BLaER1 treated with 17β-estradiol and CSF1 and Interleukin-3, amounts not matched to agents 10 nM and 100 nM (cell line): ENCODE measurements around the gene SLC9A8.

ENCODE experiments used
- H3K27ac ChIP-seq, 11 experiments: shearing (Covaris generic); formaldehyde crosslinking; 2 replicates each; pipeline ENCODE4 v1.8.1; 2022
- H3K27me3 ChIP-seq, 11 experiments: shearing (Covaris generic); formaldehyde crosslinking; 2 replicates each; pipeline ENCODE4 v1.8.1; 2022
- H3K36me3 ChIP-seq, 11 experiments: shearing (Covaris generic); formaldehyde crosslinking; 2 replicates each; pipeline ENCODE4 v1.8.1; 2022
- H3K4me1 ChIP-seq, 10 experiments: shearing (Covaris generic); formaldehyde crosslinking; 2 replicates each; pipeline ENCODE4 v1.8.1; 2022
- H3K4me2 ChIP-seq, 11 experiments: shearing (Covaris generic); formaldehyde crosslinking; 2 replicates each; pipeline ENCODE4 v1.8.1; 2022
- H3K4me3 ChIP-seq, 10 experiments: shearing (Covaris generic); formaldehyde crosslinking; 2 replicates each; pipeline ENCODE4 v1.8.1; 2022
- H3K9ac ChIP-seq, 11 experiments: shearing (Covaris generic); formaldehyde crosslinking; 2 replicates each; pipeline ENCODE4 v1.8.1; 2022
- H3K9me3 ChIP-seq, 11 experiments: shearing (Covaris generic); formaldehyde crosslinking; replicated peaks in 1 of 11; 2 replicates each; pipeline ENCODE4 v1.8.1; 2022
- H4K20me1 ChIP-seq, 11 experiments: shearing (Covaris generic); formaldehyde crosslinking; 2 replicates each; pipeline ENCODE4 v1.8.1; 2022
- Cebpa-rat ChIP-seq, 11 experiments: shearing (Covaris generic); IDR thresholded peaks; 2 replicates each; pipeline ENCODE4 v1.8.1; 2022

The SLC9A8 gene

GRCh38 chr20:49785852-49786175, 26.8 kb upstream of the SLC9A8 start:
- H3K36me3 ChIP-seq = no peaks in the 10 kb centered on the region
- peak overlapping the region in 5 of 11 experiments; percentile 1 to 24 (median 6); a peak in 4 of 22 replicates for H3K27ac ChIP-seq
- H3K4me1 ChIP-seq = peaks cover 19 to 41% (median 31%) of the 10 kb centered on the region in 10 experiments
- H3K4me3 ChIP-seq = peak overlapping the region in 1 of 10 experiments; percentile 4; a peak in 1 of 20 replicates
- no peak for TF ChIP-seq Cebpa-rat (IDR thresholded peaks at IDR 0.05)
- 0 out of 22 replicates have a peak overlapping the region, but pooled peaks of 2 of the 11 experiments have one; percentile 3 to 10 for H3K9ac ChIP-seq
- peaks cover 0 to 44% (median 0%) of the 10 kb centered on the region in 11 experiments; a peak in 6 of 22 replicates for H3K27me3 ChIP-seq
- H3K4me2 ChIP-seq = peak overlapping the region; percentile 51 to 83 (median 71)
- H4K20me1 ChIP-seq = peaks cover 0 to 6% (median 0%) of the 10 kb centered on the region in 11 experiments; a peak in 1 of 22 replicates
- no peaks in the 10 kb centered on the region for H3K9me3 ChIP-seq

- Histone ChIP-seq H3K4me1 (peaks cover 19 to 41% (median 31%) of the 10 kb centered on the region in 10 experiments), H4K20me1 (peaks cover 0 to 6% (median 0%) of the 10 kb centered on the region in 11 experiments; a peak in 1 of 22 replicates), H3K9ac (0 out of 22 replicates have a peak overlapping the region, but pooled peaks of 2 of the 11 experiments have one; percentile 3 to 10), H3K36me3 (no peaks in the 10 kb centered on the region), H3K27me3 (peaks cover 0 to 47% (median 0%) of the 10 kb centered on the region in 11 experiments; a peak in 6 of 22 replicates), H3K27ac (peak overlapping the region in 5 of 11 experiments; percentile 1 to 24 (median 6); a peak in 4 of 22 replicates), H3K4me3 (peak overlapping the region in 1 of 10 experiments; percentile 4; a peak in 1 of 20 replicates), H3K4me2 (peak overlapping the region; percentile 51 to 83 (median 71)), H3K9me3 (no peaks in the 10 kb centered on the region)
- no peak for TF ChIP-seq Cebpa-rat (IDR thresholded peaks at IDR 0.05)
Measured at GRCh38 chr20:49786196-49786595, 26.4 kb upstream of the SLC9A8 start.

GRCh38 chr20:49786668-49787370, 25.8 kb upstream of the SLC9A8 start:
- Histone ChIP-seq H3K9ac (no peak overlapping the region), H3K36me3 (no peaks in the 10 kb centered on the region), H3K9me3 (no peaks in the 10 kb centered on the region), H3K4me2 (peak overlapping the region; percentile 51 to 83 (median 71)), H3K27ac (peak overlapping the region in 1 of 11 experiments; percentile 6; a peak in 1 of 22 replicates), H3K4me3 (no peak overlapping the region; a peak in 1 of 20 replicates), H4K20me1 (peaks cover 0 to 6% (median 0%) of the 10 kb centered on the region in 11 experiments; a peak in 1 of 22 replicates), H3K27me3 (peaks cover 0 to 54% (median 0%) of the 10 kb centered on the region in 11 experiments; a peak in 6 of 22 replicates), H3K4me1 (peaks cover 19 to 41% (median 31%) of the 10 kb centered on the region in 10 experiments)
- no peak for TF ChIP-seq Cebpa-rat (IDR thresholded peaks at IDR 0.05)

- Histone ChIP-seq H3K36me3 (no peaks in the 10 kb centered on the region), H3K27ac (no peak overlapping the region), H3K4me1 (peaks cover 19 to 41% (median 31%) of the 10 kb centered on the region in 10 experiments), H3K27me3 (peaks cover 0 to 59% (median 0%) of the 10 kb centered on the region in 11 experiments; a peak in 6 of 22 replicates), H3K9ac (no peak overlapping the region), H3K4me2 (peak overlapping the region in 10 of 11 experiments; percentile 5 to 77 (median 66); a peak in 17 of 22 replicates), H3K4me3 (no peak overlapping the region), H3K9me3 (no peaks in the 10 kb centered on the region), H4K20me1 (peaks cover 0 to 6% (median 0%) of the 10 kb centered on the region in 11 experiments; a peak in 1 of 22 replicates)
- no peak for TF ChIP-seq Cebpa-rat (IDR thresholded peaks at IDR 0.05)
Measured at GRCh38 chr20:49787371-49788357, 25.0 kb upstream of the SLC9A8 start.

GRCh38 chr20:49790077-49790798, 22.4 kb upstream of the SLC9A8 start:
- Histone ChIP-seq H3K27me3 (peaks cover 0 to 79% (median 0%) of the 10 kb centered on the region in 11 experiments; a peak in 6 of 22 replicates), H3K4me3 (no peak overlapping the region), H3K9ac (no peak overlapping the region), H3K4me2 (peak overlapping the region in 10 of 11 experiments; percentile 4 to 71 (median 38); a peak in 18 of 22 replicates), H3K4me1 (peaks cover 29 to 52% (median 39%) of the 10 kb centered on the region in 10 experiments), H3K9me3 (no peaks in the 10 kb centered on the region), H4K20me1 (peaks cover 0 to 10% (median 0%) of the 10 kb centered on the region in 11 experiments; a peak in 1 of 22 replicates), H3K27ac (peak overlapping the region in 2 of 11 experiments; percentile 16 to 21; a peak in 1 of 22 replicates), H3K36me3 (no peaks in the 10 kb centered on the region)
- TF ChIP-seq Cebpa-rat (IDR thresholded peaks at IDR 0.05) = no peak

- no peak for TF ChIP-seq Cebpa-rat (IDR thresholded peaks at IDR 0.05)
- Histone ChIP-seq H3K9ac (no peak overlapping the region), H3K4me3 (no peak overlapping the region), H3K27me3 (peaks cover 0 to 82% (median 0%) of the 10 kb centered on the region in 11 experiments; a peak in 7 of 22 replicates), H3K27ac (no peak overlapping the region), H3K36me3 (no peaks in the 10 kb centered on the region), H3K4me2 (no peak overlapping the region), H4K20me1 (peaks cover 0 to 10% (median 0%) of the 10 kb centered on the region in 11 experiments; a peak in 1 of 22 replicates), H3K4me1 (peaks cover 22 to 43% (median 31%) of the 10 kb centered on the region in 10 experiments), H3K9me3 (no peaks in the 10 kb centered on the region)
Measured at GRCh38 chr20:49791165-49791564, 21.5 kb upstream of the SLC9A8 start.

GRCh38 chr20:49792006-49792405, 20.6 kb upstream of the SLC9A8 start:
- TF ChIP-seq Cebpa-rat (IDR thresholded peaks at IDR 0.05) = no peak
- Histone ChIP-seq H3K27ac (no peak overlapping the region), H3K4me2 (no peak overlapping the region), H3K9me3 (no peaks in the 10 kb centered on the region), H3K27me3 (peaks cover 0 to 83% (median 0%) of the 10 kb centered on the region in 11 experiments; a peak in 8 of 22 replicates), H3K4me1 (peaks cover 14 to 35% (median 23%) of the 10 kb centered on the region in 10 experiments), H3K9ac (no peak overlapping the region), H4K20me1 (peaks cover 0 to 11% (median 0%) of the 10 kb centered on the region in 11 experiments; a peak in 2 of 22 replicates), H3K4me3 (no peak overlapping the region), H3K36me3 (no peaks in the 10 kb centered on the region)

GRCh38 chr20:49792611-49793010, 20.0 kb upstream of the SLC9A8 start:
- no peaks in the 10 kb centered on the region for H3K9me3 ChIP-seq
- no peak overlapping the region for H3K4me2 ChIP-seq
- H4K20me1 ChIP-seq = peaks cover 0 to 16% (median 0%) of the 10 kb centered on the region in 11 experiments; a peak in 2 of 22 replicates
- no peak overlapping the region for H3K27ac ChIP-seq
- no peak for TF ChIP-seq Cebpa-rat (IDR thresholded peaks at IDR 0.05)
- no peak overlapping the region for H3K9ac ChIP-seq
- peaks cover 0 to 83% (median 0%) of the 10 kb centered on the region in 11 experiments; a peak in 9 of 22 replicates for H3K27me3 ChIP-seq
- H3K4me1 ChIP-seq = peaks cover 9 to 31% (median 19%) of the 10 kb centered on the region in 10 experiments
- H3K36me3 ChIP-seq = no peaks in the 10 kb centered on the region
- no peak overlapping the region for H3K4me3 ChIP-seq
